Prostate gland (tissue), 2 donors: ENCODE measurements around the gene SLC37A4. TPM values are rescaled to one million over a fixed set of nuclear protein-coding genes. Genes with fewer than 3 reads are reported as not detected.
"Not testable (repeated sequence)": the region's sequence is repeated elsewhere in the genome, so short reads cannot be mapped to it uniquely, and the experiment has no call there.

Experiments used
- DNase-seq: peaks from one replicate; pipeline ENCODE4 v3.0.0-alpha.2; 2019; ENCODE audit warnings: low spot score
- H3K27ac ChIP-seq, 2 donors: fragments of 200-600 bp; sonication (generic); 2 replicates each; pipeline ENCODE4 v1.5.1; 2017 to 2019
- H3K27me3 ChIP-seq: fragments of 200-600 bp; sonication (generic); replicated peaks from 2 replicates; pipeline ENCODE4 v1.5.1; 2019; ENCODE audit not compliant: insufficient read depth
- H3K36me3 ChIP-seq, 2 donors: fragments of 200-600 bp; sonication (generic); 1 replicate in 1 of 2; 2 replicates in 1 of 2; pipeline versions ENCODE4 v1.5.1 to v1.8.1; 2017 to 2019
- H3K4me1 ChIP-seq: fragments of 200-600 bp; sonication (generic); replicated peaks from 2 replicates; pipeline ENCODE4 v1.5.1; 2019
- H3K4me3 ChIP-seq, 2 donors: fragments of 200-600 bp; sonication (generic); 2 replicates each; pipeline ENCODE4 v1.5.1; 2017 to 2019
- H3K9me3 ChIP-seq: fragments of 200-600 bp; sonication (generic); 2 replicates; pipeline ENCODE4 v1.5.1; 2017
- CTCF ChIP-seq, 4 experiments: fragments of 200-600 bp in 2 of 4; fragments of 450-650 bp in 2 of 4; sonication (generic) in 2 of 4; IDR thresholded peaks; 1 replicate in 3 of 4; 2 replicates in 1 of 4; pipeline ENCODE4 v1.5.1; 2016 to 2019; ENCODE audit warnings: antibody characterized with exemption in 4 of 4, mild to moderate bottlenecking in 2 of 4, moderate library complexity in 2 of 4
- POLR2A ChIP-seq: fragments of 450-650 bp; IDR thresholded peaks from one replicate; pipeline ENCODE4 v1.6.1; 2016; ENCODE audit warnings: antibody characterized with exemption, mild to moderate bottlenecking
- POLR2AphosphoS5 ChIP-seq: sonication (generic); formaldehyde crosslinking; IDR thresholded peaks from one replicate; pipeline ENCODE4 v1.6.1; 2017; ENCODE audit warnings: antibody characterized with exemption
- WGBS: methylation state at CpG from one replicate; pipeline ENCODE4 v1.1.5; 2018; 5-methylcytosine and 5-hydroxymethylcytosine counted together
- intact Hi-C: fragments of 100-400 bp; cut with DNase I; formaldehyde crosslinking; loops from one replicate; pipeline ENCODE4 v1.14.2; 2022
- total RNA-seq, 2 donors: library from RNA; depleted of rRNA; stranded (reverse); fragments of >200 nt; gene quantifications; one replicate each; pipeline ENCODE4 v1.1.0, GENCODE V29; 2016

SLC37A4 gene
- total RNA-seq, 2 donors from 2014 or later: 36.2 to 58.7 TPM

- Histone ChIP-seq H3K9me3 (no peaks in the 10 kb centered on the region), H3K4me3 (peak overlapping the region; percentile 52 to 64), H3K4me1 (peaks cover 5% of the 10 kb centered on the region), H3K27ac (peak overlapping the region; percentile 68 to 69), H3K36me3 (no peaks in the 10 kb centered on the region), H3K27me3 (no peaks in the 10 kb centered on the region)
- TF ChIP-seq POLR2AphosphoS5: peak; percentile 33
- no peak for TF ChIP-seq CTCF (IDR thresholded peaks at IDR 0.05)
- peak; percentile 23 for TF ChIP-seq POLR2A
- WGBS: 28% methylated on average over 6 of the region's 6 CpGs
- intact Hi-C loops: no loop called here
- no peak for DNase-seq
Observed at GRCh38 chr11:118998822-118999221, 31.9 kb downstream of the SLC37A4 start.

GRCh38 chr11:118998388-118998717 lies 32.3 kb downstream of the SLC37A4 start:
- Histone ChIP-seq H3K36me3 (no peaks in the 10 kb centered on the region), H3K9me3 (no peaks in the 10 kb centered on the region), H3K4me3 (peak overlapping the region; percentile 52 to 64), H3K27ac (peak overlapping the region; percentile 68 to 69), H3K27me3 (no peaks in the 10 kb centered on the region), H3K4me1 (peaks cover 5% of the 10 kb centered on the region)
- under 1% methylated on average over 19 of the region's 19 CpGs for WGBS
- no peak for DNase-seq
- no peak for TF ChIP-seq CTCF (IDR thresholded peaks at IDR 0.05)
- no peak for TF ChIP-seq POLR2AphosphoS5
- TF ChIP-seq POLR2A: no peak
- intact Hi-C loops: no loop called here

- peak within 1 kb of the TSS; percentile 68 to 69 for H3K27ac ChIP-seq
- H3K9me3 ChIP-seq: no peaks in the 10 kb centered on the region
- no peaks in the 10 kb centered on the region for H3K36me3 ChIP-seq
- peak; percentile 85 for TF ChIP-seq POLR2A
- peak; percentile 96 for TF ChIP-seq POLR2AphosphoS5
- peak in 3 of 4 experiments; percentile 17 to 49 (median 40) for TF ChIP-seq CTCF (IDR thresholded peaks at IDR 0.05)
- H3K4me1 ChIP-seq: peaks cover 5% of the 10 kb centered on the region
- under 1% methylated on average over 47 of the region's 54 CpGs for WGBS
- no peaks in the 10 kb centered on the region for H3K27me3 ChIP-seq
- DNase-seq: peak; percentile 89
- intact Hi-C loops: no loop called here
- peak within 1 kb of the TSS; percentile 52 to 64 for H3K4me3 ChIP-seq
Observed at GRCh38 chr11:118997627-118998387, 32.9 kb downstream of the SLC37A4 start, which contains the start of gene CENATAC. CENATAC (plus strand) TSS chr11:118998138; CDS start chr11:118998198, 60 bp downstream.

GRCh38 chr11:118996926-118997626 lies 33.6 kb downstream of the SLC37A4 start:
- H3K9me3 ChIP-seq: no peaks in the 10 kb centered on the region
- H3K4me1 ChIP-seq: peaks cover 5% of the 10 kb centered on the region
- peak overlapping the region; percentile 68 to 69 for H3K27ac ChIP-seq
- H3K36me3 ChIP-seq: no peaks in the 10 kb centered on the region
- DNase-seq: no peak
- TF ChIP-seq POLR2A (no peak), CTCF (IDR thresholded peaks at IDR 0.05) (no peak), POLR2AphosphoS5 (no peak)
- intact Hi-C loops: no loop called here
- WGBS: 26% methylated on average over 22 of the region's 22 CpGs
- H3K4me3 ChIP-seq: peak overlapping the region; percentile 52 to 64
- H3K27me3 ChIP-seq: no peaks in the 10 kb centered on the region

GRCh38 chr11:118991486-118992038 lies 39.1 kb downstream of the SLC37A4 start:
- H3K9me3 ChIP-seq, H3K36me3 ChIP-seq, H3K27ac ChIP-seq, H3K4me1 ChIP-seq, intact Hi-C loops, DNase-seq, H3K4me3 ChIP-seq, H3K27me3 ChIP-seq: not testable (repeated sequence)
- 97% methylated on average over 19 of the region's 44 CpGs for WGBS
